ENCODE results near the gene PRKCA.

DNA sequence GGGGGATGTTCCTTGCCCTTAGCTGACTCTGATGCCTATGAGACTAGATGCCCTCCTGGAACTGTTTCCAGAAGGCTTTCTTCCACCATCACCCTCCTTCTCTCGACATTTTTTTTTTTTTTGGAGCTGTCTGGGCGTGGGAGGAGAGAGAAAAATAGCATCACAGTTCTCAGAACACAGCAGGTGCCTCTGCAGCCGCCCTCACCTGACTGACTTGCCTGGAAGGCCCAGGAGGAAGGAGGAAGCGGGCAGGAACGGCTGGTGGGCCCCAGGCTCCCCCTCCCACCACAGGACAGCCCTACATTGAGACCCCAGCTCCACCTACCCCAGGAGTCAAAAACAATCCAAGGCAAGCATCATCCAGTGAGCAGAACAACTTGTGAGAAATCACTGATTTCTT lies 512.2 kb downstream of the PRKCA start:
- TF ChIP-seq POLR2A (IDR thresholded peaks at IDR 0.05; ENCODE audit: low read depth, low read length) (no peak), POLR2AphosphoS5 (IDR thresholded peaks at IDR 0.05; ENCODE audit: insufficient read depth, low read depth, low read length) (no peak)
- TF ChIP-seq, protein P1, sequence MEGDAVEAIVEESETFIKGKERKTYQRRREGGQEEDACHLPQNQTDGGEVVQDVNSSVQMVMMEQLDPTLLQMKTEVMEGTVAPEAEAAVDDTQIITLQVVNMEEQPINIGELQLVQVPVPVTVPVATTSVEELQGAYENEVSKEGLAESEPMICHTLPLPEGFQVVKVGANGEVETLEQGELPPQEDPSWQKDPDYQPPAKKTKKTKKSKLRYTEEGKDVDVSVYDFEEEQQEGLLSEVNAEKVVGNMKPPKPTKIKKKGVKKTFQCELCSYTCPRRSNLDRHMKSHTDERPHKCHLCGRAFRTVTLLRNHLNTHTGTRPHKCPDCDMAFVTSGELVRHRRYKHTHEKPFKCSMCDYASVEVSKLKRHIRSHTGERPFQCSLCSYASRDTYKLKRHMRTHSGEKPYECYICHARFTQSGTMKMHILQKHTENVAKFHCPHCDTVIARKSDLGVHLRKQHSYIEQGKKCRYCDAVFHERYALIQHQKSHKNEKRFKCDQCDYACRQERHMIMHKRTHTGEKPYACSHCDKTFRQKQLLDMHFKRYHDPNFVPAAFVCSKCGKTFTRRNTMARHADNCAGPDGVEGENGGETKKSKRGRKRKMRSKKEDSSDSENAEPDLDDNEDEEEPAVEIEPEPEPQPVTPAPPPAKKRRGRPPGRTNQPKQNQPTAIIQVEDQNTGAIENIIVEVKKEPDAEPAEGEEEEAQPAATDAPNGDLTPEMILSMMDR (IDR thresholded peaks at IDR 0.05; ENCODE audit: extremely low read depth in 1 of 2, insufficient read depth in 1 of 2, low read depth in 1 of 2, low read length in 2 of 2) = no peak

Measured in endothelial cell of umbilical vein (primary cell).